HFFc6 (cell line): Measurements from ENCODE around the gene EDA. TPM values are rescaled to one million over a fixed set of nuclear protein-coding genes. Genes with fewer than 3 reads are reported as not detected.
"Not testable (repeated sequence)": the region's sequence is repeated elsewhere in the genome, so short reads cannot be mapped to it uniquely, and the experiment has no call there.

ENCODE experiments used
- DNase-seq: peaks from one replicate; pipeline ENCODE4 v3.0.0-alpha.2; 2018
- H3K27ac Mint-ChIP-seq: 2 replicates; pipeline ENCODE4 v1.8.0; 2020; ENCODE audit warnings: mild to moderate bottlenecking, mixed read lengths
- H3K27me3 Mint-ChIP-seq: 2 replicates; pipeline ENCODE4 v1.8.0; 2021; ENCODE audit warnings: mild to moderate bottlenecking, moderate library complexity, mixed read lengths; ENCODE audit not compliant: insufficient read depth
- H3K36me3 Mint-ChIP-seq: 2 replicates; pipeline ENCODE4 v1.8.0; 2021; ENCODE audit warnings: low read depth, mixed read lengths
- H3K4me1 Mint-ChIP-seq: 2 replicates; pipeline ENCODE4 v1.8.0; 2020; ENCODE audit warnings: low read depth, mixed read lengths
- H3K4me3 Mint-ChIP-seq: 2 replicates; pipeline ENCODE4 v1.8.0; 2020; ENCODE audit warnings: mild to moderate bottlenecking, moderate library complexity, mixed read lengths
- H3K9me3 Mint-ChIP-seq: 2 replicates; pipeline ENCODE4 v1.8.0; 2020; ENCODE audit warnings: mild to moderate bottlenecking, mixed read lengths
- CTCF ChIP-seq: fragments of 200-600 bp; sonication (generic); IDR thresholded peaks from 2 replicates; pipeline ENCODE4 v1.5.0; 2021; ENCODE audit warnings: antibody characterized with exemption, mild to moderate bottlenecking
- total RNA-seq, 6 experiments: library from RNA; stranded (reverse); fragmentation: NEBNext Ultra II Directional; extraction: Animal tissue kit (Norgen Biotek cat#: 25700); gene quantifications; 2 replicates in 1 of 6; 3 replicates in 5 of 6; pipeline ENCODE4 v1.2.3, GENCODE V29; 2021

The EDA gene
- total RNA-seq, 6 experiments from 2014 or later: 0.08 to 0.34 (median 0.14) TPM

- Mint-ChIP-seq H3K4me3 (no peak overlapping the region), H3K27ac (no peak overlapping the region), H3K4me1 (no peaks in the 10 kb centered on the region), H3K9me3 (peaks cover 4% of the 10 kb centered on the region; the same call in 1 of the 2 replicates), H3K36me3 (no peaks in the 10 kb centered on the region), H3K27me3 (no peaks in the 10 kb centered on the region)
- no peak for TF ChIP-seq CTCF
- no peak for DNase-seq
These were observed 191.5 kb downstream of the EDA start for GRCh38 chrX:69807400-69807799.

GRCh38 chrX:69808375-69808774 lies 192.5 kb downstream of the EDA start:
- peaks cover 4% of the 10 kb centered on the region; the same call in 1 of the 2 replicates for H3K9me3 Mint-ChIP-seq
- no peak for TF ChIP-seq CTCF
- H3K27me3 Mint-ChIP-seq: no peaks in the 10 kb centered on the region
- no peak overlapping the region for H3K27ac Mint-ChIP-seq
- no peak for DNase-seq
- H3K4me3 Mint-ChIP-seq: no peak overlapping the region
- H3K36me3 Mint-ChIP-seq: no peaks in the 10 kb centered on the region
- H3K4me1 Mint-ChIP-seq: no peaks in the 10 kb centered on the region

- no peaks in the 10 kb centered on the region; the same call in 1 of the 2 replicates for H3K27me3 Mint-ChIP-seq
- no peak for TF ChIP-seq CTCF
- no peak for DNase-seq
- no peak overlapping the region for H3K4me3 Mint-ChIP-seq
- no peaks in the 10 kb centered on the region for H3K36me3 Mint-ChIP-seq
- peaks cover 13% of the 10 kb centered on the region for H3K9me3 Mint-ChIP-seq
- H3K27ac Mint-ChIP-seq: no peak overlapping the region
- H3K4me1 Mint-ChIP-seq: no peaks in the 10 kb centered on the region
These were observed 197.8 kb downstream of the EDA start for GRCh38 chrX:69813677-69814076.

GRCh38 chrX:69815063-69815462 lies 199.2 kb downstream of the EDA start:
- no peak for DNase-seq
- Mint-ChIP-seq H3K27ac (no peak overlapping the region), H3K4me1 (no peaks in the 10 kb centered on the region), H3K4me3 (no peak overlapping the region), H3K9me3 (peaks cover 9% of the 10 kb centered on the region), H3K27me3 (no peaks in the 10 kb centered on the region; the same call in 1 of the 2 replicates), H3K36me3 (no peaks in the 10 kb centered on the region)
- TF ChIP-seq CTCF: no peak

GRCh38 chrX:69815519-69815918 lies 199.6 kb downstream of the EDA start:
- Mint-ChIP-seq H3K27me3 (no peaks in the 10 kb centered on the region; the same call in 1 of the 2 replicates), H3K9me3 (peaks cover 9% of the 10 kb centered on the region), H3K4me1 (no peaks in the 10 kb centered on the region), H3K4me3 (no peak overlapping the region), H3K27ac (no peak overlapping the region), H3K36me3 (no peaks in the 10 kb centered on the region)
- TF ChIP-seq CTCF: no peak
- no peak for DNase-seq

GRCh38 chrX:69844636-69845035 lies 228.7 kb downstream of the EDA start:
- no peak for TF ChIP-seq CTCF
- Mint-ChIP-seq H3K4me1 (no peaks in the 10 kb centered on the region), H3K4me3 (no peak overlapping the region), H3K36me3 (no peaks in the 10 kb centered on the region), H3K27ac (no peak overlapping the region), H3K9me3 (no peaks in the 10 kb centered on the region), H3K27me3 (no peaks in the 10 kb centered on the region)
- DNase-seq: no peak

- H3K27me3 Mint-ChIP-seq, H3K4me3 Mint-ChIP-seq: not testable (repeated sequence)
- peaks cover 23% of the 10 kb centered on the region for H3K9me3 Mint-ChIP-seq
These were observed 244.1 kb downstream of the EDA start for GRCh38 chrX:69859999-69860398.

More at GRCh38 chrX:69859999-69860398, 244.1 kb downstream of the EDA start:
- not testable (repeated sequence) for DNase-seq, H3K4me1 Mint-ChIP-seq, H3K27ac Mint-ChIP-seq, H3K36me3 Mint-ChIP-seq
